Measurements from ENCODE around the gene KCNA5. TPM values are rescaled to one million over a fixed set of nuclear protein-coding genes. Genes with fewer than 3 reads are reported as not detected.

Gene KCNA5
- total RNA-seq, 1 experiment from 2014 or later: not detected

Other genes starting within 250 kb of the KCNA5 start
- not detected in 2 replicates for gene KCNA1, start 134.0 kb upstream of the KCNA5 start, total RNA-seq (2014; rRNA removed; shearing (Covaris generic))